Glutamatergic neuron (in vitro differentiated cells): Measurements from ENCODE around the gene ITSN1. TPM values are rescaled to one million over a fixed set of nuclear protein-coding genes. Genes with fewer than 3 reads are reported as not detected.

ENCODE experiments used
- DNase-seq: peaks from one replicate; pipeline ENCODE4 v3.0.0; 2022
- H3K27ac Mint-ChIP-seq: one replicate; pipeline ENCODE4 v1.8.0; 2020; ENCODE audit warnings: mild to moderate bottlenecking, mixed read lengths, inconsistent platforms; ENCODE audit not compliant: unreplicated experiment
- H3K27me3 Mint-ChIP-seq: one replicate; pipeline ENCODE4 v1.8.0; 2020; ENCODE audit warnings: mild to moderate bottlenecking, moderate library complexity, mixed read lengths, inconsistent platforms; ENCODE audit not compliant: unreplicated experiment
- H3K36me3 Mint-ChIP-seq: one replicate; pipeline ENCODE4 v1.8.0; 2020; ENCODE audit warnings: mild to moderate bottlenecking, mixed read lengths, inconsistent platforms; ENCODE audit not compliant: unreplicated experiment
- H3K4me1 Mint-ChIP-seq: one replicate; pipeline ENCODE4 v1.8.0; 2020; ENCODE audit warnings: mild to moderate bottlenecking, low read depth, mixed read lengths, inconsistent platforms; ENCODE audit not compliant: unreplicated experiment
- H3K4me3 Mint-ChIP-seq: one replicate; pipeline ENCODE4 v1.8.0; 2020; ENCODE audit warnings: mild to moderate bottlenecking, mixed read lengths, inconsistent platforms; ENCODE audit not compliant: unreplicated experiment
- H3K9me3 Mint-ChIP-seq: one replicate; pipeline ENCODE4 v1.8.0; 2020; ENCODE audit warnings: mild to moderate bottlenecking, moderate library complexity, mixed read lengths, inconsistent platforms; ENCODE audit not compliant: unreplicated experiment
- CTCF ChIP-seq: fragments of 200-600 bp; sonication (generic); IDR thresholded peaks from one replicate; pipeline ENCODE4 v1.5.0; 2021; ENCODE audit not compliant: partially characterized antibody, unreplicated experiment
- total RNA-seq: library from RNA; stranded (reverse); fragmentation: NEBNext Ultra II Directional; extraction: Animal tissue kit (Norgen Biotek cat#: 25700); gene quantifications from one replicate; pipeline ENCODE4 v1.2.1, GENCODE V29; 2021; ENCODE audit not compliant: unreplicated experiment

ITSN1 gene
- total RNA-seq, 1 donor from 2014 or later: 89.1 TPM

DNA sequence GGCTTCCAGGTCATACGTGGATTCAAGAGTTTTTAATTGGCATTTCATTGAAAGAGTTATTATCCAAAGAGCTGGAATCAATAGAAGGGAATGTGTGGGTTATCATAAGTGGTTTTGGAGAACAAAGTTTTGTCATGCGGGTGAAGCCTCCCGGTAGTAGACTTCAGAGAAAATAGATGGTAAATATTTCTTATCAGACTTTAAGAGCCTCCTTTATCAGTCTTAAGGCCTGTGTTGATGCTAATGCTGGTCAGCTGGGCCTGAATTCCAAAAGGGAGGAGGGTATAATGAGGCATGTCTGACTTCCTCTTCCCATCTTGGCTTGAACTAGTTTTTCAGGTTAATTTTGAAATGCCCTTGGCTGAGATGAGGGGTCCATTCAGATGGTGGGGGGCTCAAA, 89.7 kb downstream of the ITSN1 start:
- H3K27ac Mint-ChIP-seq: no peak overlapping the region
- H3K4me3 Mint-ChIP-seq: no peak overlapping the region
- H3K36me3 Mint-ChIP-seq: no peaks in the 10 kb centered on the region
- no peak for TF ChIP-seq CTCF
- no peaks in the 10 kb centered on the region for H3K4me1 Mint-ChIP-seq
- H3K9me3 Mint-ChIP-seq: no peaks in the 10 kb centered on the region
- no peak for DNase-seq
- no peaks in the 10 kb centered on the region for H3K27me3 Mint-ChIP-seq

- Mint-ChIP-seq H3K36me3 (no peaks in the 10 kb centered on the region), H3K9me3 (no peaks in the 10 kb centered on the region), H3K4me1 (no peaks in the 10 kb centered on the region), H3K27me3 (no peaks in the 10 kb centered on the region), H3K4me3 (no peak overlapping the region), H3K27ac (no peak overlapping the region)
- no peak for TF ChIP-seq CTCF
- DNase-seq: no peak
Observed at GRCh38 chr21:33733601-33734000, 91.3 kb downstream of the ITSN1 start.

GRCh38 chr21:33734291-33734690, 92.0 kb downstream of the ITSN1 start:
- H3K36me3 Mint-ChIP-seq: no peaks in the 10 kb centered on the region
- H3K27ac Mint-ChIP-seq: no peak overlapping the region

DNA sequence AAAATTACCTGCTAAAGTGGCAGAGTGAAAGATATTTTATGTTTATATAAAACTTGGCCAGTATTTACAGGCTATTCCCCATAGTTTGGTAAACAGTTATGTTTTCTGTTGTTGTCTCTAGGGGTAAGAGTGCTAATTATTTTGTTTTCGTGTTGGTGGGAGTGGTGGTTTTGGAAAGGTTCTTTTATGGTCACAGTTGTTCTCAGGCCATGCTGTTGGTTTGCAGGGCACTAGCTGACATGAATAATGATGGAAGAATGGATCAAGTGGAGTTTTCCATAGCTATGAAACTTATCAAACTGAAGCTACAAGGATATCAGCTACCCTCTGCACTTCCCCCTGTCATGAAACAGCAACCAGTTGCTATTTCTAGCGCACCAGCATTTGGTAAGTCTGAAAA, 92.5 kb downstream of the ITSN1 start:
- no peak for TF ChIP-seq CTCF
- no peak overlapping the region for H3K27ac Mint-ChIP-seq
- H3K27me3 Mint-ChIP-seq: no peaks in the 10 kb centered on the region
- H3K4me1 Mint-ChIP-seq: no peaks in the 10 kb centered on the region
- no peaks in the 10 kb centered on the region for H3K9me3 Mint-ChIP-seq
- H3K4me3 Mint-ChIP-seq: no peak overlapping the region
- no peaks in the 10 kb centered on the region for H3K36me3 Mint-ChIP-seq
- no peak for DNase-seq

More at GRCh38 chr21:33734291-33734690, 92.0 kb downstream of the ITSN1 start:
- H3K4me3 Mint-ChIP-seq: no peak overlapping the region
- no peaks in the 10 kb centered on the region for H3K27me3 Mint-ChIP-seq
- no peak for DNase-seq
- H3K9me3 Mint-ChIP-seq: no peaks in the 10 kb centered on the region
- no peak for TF ChIP-seq CTCF
- no peaks in the 10 kb centered on the region for H3K4me1 Mint-ChIP-seq

- DNase-seq: no peak
- TF ChIP-seq CTCF: no peak
Observed at GRCh38 chr21:33736569-33736968, 94.3 kb downstream of the ITSN1 start.

More at GRCh38 chr21:33736569-33736968, 94.3 kb downstream of the ITSN1 start:
- Mint-ChIP-seq H3K27me3 (no peaks in the 10 kb centered on the region), H3K27ac (no peak overlapping the region), H3K4me1 (no peaks in the 10 kb centered on the region), H3K36me3 (no peaks in the 10 kb centered on the region), H3K9me3 (no peaks in the 10 kb centered on the region), H3K4me3 (no peak overlapping the region)
